GM21717 (cell line): ENCODE results near the gene GRIFIN.

Source experiments
- ATAC-seq: cut with Tn5 transposase; IDR thresholded peaks from one replicate; pipeline ENCODE4 v1.9.1; 2021; ENCODE audit warnings: mild to moderate bottlenecking, moderate library complexity; ENCODE audit not compliant: unreplicated experiment

GRIFIN gene

DNA sequence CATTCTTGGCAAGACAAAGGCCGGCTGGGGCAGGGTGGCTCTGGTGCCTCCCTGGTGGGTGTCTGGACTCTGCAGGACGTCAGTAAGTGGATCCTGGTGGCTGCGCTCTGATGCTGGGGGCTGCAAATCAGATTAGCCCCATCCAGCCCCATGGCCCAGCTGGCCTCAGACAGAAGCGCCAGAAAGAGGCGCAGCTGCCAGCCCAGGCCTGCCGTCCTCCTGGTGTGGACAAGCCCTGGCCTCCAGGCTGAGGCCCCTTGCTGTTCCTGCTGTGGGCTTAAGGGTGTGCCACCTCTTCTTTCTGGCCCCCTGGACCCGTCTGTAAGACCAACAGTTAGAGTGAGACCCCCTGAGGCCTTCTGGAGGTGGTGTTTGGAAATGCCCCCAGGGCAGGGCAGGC, 37.5 kb upstream of the GRIFIN start:
- no peak for ATAC-seq

DNA sequence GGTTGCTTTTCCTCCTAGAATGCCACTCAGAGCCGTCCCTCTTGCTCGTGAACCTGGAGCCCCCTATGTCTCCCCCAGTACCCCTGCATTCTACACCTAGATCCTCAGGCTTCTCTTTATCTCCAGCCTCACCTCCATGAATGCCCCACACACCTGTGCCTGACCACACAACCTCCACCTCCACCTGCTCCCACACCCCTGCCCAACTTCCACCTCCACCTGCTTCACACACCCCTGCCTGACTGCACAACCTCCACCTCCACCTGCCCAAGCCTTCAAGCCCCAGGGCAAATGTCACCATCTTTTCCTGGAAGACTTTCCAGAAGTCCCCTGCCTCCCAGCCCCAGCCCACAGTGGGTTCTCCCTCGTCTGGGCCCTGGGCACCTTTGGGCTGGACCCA, 36.5 kb upstream of the GRIFIN start:
- ATAC-seq, result no peak

DNA sequence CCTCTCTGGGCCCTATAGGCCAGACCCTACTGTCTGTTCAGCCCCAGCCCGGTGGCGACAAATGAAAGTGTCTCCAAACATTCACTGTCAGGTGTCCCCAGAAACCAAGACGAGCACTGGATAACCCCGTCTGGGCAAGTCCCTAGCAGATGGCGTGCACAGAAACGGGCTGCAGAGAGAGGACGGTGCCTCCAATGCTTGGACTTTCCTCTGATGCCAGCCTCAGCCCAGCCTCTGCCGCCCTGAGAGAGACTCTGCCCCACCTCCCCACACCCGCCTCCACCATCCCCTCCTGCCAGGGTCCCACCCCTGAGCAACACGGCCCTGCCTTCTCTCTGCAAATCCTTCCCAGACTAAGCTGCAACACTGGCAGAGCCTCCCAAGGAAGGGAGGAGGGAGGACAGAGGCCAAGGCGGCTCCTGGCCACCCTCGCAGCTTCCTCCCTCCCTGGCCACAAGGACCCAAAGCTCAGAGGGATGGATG, 36.0 kb upstream of the GRIFIN start:
- no peak for ATAC-seq

DNA sequence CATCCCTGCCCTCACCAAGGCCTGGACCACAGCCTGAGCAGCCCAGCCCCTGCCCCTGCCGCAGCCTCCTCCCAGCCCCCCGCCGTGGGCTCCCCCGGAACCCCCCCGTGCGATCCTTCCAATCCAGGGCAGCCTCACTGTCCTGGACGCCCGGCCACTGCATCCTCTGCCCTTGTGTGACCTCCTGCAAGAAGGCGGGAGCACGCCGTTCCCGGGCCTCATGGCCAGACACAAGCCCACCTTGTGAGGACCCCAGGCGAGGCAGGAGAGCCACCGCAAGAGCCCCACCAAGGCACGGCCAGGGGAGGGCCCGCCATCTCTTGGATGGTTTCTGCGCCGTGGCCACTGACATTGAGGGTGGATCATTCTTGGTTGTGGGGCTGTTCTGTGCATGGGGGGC, 35.6 kb upstream of the GRIFIN start:
- no peak for ATAC-seq

DNA sequence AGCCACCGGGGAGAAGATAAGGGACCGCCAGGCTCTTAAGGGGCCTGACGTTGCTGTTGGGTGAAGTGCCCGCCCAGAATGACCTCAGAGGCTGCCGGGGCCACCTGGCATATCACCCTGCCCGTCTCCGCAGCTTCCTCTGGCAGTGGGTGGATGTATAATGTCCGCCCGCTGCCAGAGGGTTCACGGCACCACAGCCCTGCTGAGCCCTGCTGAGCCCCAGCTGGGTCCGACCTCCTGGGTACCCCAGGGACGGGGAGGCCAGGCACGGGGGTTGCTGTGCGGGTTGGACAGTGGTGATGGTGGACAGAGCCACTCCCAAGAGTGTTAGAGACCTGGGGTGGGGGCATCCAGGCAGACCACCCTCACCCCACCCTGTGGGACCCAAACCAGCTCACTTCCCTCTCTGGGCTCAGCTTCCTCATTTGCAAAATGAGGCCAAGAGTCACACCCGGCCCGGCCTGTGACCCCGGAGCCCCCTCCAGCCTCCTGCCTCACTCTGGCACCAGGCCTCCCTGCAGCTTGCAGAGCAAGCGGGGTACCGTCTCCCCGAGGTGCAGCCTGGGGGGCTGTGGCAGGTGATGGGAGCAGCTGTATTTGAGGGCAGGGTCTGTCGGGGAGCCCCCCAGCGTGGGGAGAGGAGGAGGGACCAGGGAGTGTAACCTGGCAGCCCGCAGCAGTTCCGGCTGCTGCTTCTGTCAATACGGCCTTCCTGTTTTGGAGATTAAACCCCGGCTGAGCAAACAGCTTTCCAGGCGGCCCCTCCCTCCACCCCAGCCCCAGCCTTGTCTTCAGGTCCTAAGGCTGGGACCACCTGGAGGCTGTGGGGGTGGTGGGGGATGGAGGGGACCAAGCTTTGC, 34.9 kb upstream of the GRIFIN start:
- ATAC-seq, result no peak

DNA sequence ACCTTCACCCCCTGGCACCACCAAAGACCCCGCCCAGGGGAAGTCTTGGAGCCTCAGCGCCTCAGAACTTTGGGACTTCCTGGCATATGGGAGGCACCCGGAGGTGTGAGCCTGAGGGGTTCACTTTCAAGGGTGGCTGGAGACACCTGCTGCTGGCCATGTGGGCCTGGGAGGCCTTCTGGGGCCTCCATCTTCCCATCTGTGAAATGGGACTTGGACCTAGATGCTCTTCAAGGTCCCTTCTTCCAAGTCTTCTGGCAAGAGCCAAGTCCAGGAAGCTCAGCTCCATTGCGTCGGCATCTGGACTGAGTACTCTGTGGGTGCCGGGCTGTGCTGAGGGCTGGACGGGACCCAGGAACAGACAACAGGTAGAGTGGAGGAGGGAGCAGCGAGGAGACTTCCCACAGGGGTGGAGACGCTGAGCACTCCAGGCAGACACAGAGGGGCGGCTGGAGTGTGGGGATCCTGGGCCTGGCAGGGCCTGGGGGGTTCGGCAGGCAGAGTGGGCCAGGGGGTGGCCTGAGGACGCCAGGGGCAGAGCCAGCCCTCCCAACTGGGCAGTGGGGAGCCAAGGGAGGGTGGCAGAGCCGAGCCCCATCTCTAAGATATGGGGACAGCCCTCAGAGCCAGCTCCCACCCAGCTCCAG, 34.1 kb upstream of the GRIFIN start:
- no peak for ATAC-seq

DNA sequence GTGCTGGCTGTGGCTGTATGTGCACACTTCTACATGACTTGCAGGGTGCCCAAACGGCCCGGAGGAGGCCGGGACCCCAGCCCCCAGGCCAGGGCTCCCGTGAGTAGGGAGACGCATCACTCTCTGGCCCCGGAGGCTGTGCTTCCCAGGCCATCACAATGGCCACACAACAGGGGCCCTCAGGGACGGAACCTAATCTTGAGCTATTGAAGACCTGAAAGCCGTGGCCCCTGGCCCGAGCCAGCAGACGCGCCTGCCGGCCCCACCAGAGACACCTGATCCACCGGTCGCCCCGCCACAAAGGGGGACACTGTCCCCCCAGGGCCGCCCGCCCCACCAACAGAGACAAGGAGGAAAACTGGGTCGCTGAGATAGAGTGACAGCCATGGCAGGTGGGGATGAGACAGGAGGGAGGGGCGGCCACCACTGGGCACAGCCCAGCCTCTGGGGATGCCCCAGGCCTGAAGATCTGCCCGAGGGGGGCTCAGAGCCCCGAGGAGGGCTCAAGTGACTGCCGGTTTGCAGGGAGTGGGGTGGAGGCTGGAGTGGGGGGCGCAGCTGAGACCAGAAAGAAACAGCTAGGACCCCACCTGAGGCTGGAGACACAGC, 33.2 kb upstream of the GRIFIN start:
- ATAC-seq, result no peak

DNA sequence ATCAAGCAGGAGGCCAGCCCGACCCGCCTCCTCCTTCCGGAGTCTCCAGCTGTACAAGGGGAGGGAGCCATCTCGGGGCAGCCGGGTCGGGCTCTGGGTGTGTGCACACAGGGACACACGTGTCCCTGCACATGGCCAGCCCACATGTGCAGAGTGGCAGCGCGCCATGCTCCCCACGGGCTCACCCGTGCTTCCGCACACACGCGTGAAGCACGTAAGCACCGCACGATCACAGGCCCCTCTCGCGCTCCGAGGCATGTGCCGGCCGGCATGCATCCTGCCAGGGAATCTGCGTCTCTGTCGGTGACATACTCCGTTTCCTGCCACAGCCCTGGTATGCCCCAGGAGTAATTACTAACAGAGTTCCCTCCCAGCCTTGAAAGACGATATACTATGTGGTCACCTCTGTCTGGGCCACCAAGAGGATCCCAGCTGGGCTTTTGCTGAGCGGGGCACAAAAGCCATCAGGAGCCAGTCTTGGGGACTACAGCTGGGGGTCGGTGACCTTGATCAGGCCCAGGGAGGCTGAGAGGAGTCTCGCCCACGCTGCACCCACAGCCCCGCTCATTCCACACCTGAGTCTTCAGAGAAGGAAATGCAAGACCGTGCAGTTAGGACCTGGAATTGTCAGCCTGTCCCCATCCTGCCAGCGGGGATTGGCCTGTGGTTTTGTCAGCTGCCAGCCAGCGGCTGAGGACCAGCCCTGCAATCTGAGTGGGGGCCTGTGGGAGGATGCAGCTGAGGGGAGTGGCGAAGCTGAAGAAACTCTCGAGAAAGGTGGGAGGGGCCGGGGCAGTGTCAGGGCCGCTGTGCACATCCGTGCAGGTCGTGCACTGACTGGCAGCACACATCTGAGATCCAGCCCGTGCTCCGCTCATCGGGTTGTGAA, 32.4 kb upstream of the GRIFIN start:
- no peak for ATAC-seq

DNA sequence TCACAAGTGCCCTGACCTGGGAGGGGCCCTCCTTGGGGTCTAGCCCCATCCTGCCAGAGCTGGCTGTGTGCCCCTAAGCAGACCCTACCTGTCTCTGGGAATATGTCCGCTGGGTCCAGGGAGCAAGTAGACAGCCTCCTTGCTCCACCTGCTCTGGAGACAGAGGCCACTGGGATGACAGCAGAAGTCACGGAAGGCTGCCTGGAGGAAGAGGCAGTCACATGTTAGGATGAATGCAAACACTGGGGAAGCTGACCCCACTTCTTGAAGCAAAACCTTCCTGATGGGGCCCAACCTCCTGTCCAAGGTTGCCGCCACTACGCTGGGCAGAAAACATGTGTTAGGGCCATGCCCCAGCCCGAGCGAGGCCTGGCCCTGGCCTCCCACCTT, 31.7 kb upstream of the GRIFIN start:
- no peak for ATAC-seq

DNA sequence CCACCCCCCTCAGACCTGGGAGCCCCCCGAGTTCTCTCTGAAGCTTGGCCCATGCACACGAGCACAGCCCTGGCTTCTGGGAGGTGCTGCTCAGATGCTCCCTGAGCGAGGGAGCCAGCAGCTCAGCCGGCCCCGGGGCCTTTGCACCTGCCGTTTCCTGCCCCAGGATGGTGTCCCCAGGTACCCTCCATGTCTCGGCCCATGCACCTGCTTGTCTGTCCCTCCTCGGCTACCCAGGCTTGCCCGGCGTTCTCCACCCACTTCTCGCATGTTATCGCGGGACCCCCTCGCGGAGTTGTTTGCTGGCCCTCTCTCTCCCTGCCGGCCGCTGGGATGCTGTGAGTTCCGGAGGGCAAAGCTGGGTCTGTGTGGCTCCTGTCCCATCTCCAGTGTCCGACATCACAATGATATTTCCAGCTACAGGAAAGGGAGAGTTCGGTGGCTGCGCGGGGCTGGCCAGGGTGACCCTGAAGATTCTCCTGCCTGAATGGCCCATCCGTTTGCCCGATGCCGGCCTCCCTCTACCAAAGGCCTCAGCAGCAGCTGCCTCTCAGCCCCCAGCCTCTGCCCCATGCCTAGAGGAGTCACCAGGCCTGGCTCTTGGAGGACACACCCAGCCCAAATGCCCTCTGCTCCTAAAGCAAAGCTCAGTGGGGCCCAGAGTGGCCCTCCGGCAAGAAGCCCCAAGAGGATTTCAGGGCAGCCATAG, 31.2 kb upstream of the GRIFIN start:
- no peak for ATAC-seq

DNA sequence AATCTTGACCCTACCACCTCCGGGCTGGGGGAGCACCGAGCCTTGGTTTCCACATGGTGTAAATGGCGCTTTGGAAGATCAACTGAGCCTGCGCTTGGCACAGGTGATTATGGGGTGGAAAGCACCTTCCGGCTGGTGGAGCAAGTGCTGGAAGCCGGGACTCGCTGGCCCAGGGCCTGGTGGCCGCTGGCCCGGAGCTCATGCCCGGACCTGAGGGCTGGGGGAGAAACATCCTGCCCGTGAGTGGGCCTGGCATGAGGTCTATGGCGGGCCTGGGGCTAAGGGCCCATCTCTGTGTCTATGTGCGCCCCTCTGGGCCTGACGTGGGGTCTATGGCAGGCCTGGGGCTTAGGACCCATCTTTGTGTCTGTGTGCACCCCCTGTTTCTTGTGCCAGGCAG, 29.2 kb upstream of the GRIFIN start:
- ATAC-seq, result no peak

DNA sequence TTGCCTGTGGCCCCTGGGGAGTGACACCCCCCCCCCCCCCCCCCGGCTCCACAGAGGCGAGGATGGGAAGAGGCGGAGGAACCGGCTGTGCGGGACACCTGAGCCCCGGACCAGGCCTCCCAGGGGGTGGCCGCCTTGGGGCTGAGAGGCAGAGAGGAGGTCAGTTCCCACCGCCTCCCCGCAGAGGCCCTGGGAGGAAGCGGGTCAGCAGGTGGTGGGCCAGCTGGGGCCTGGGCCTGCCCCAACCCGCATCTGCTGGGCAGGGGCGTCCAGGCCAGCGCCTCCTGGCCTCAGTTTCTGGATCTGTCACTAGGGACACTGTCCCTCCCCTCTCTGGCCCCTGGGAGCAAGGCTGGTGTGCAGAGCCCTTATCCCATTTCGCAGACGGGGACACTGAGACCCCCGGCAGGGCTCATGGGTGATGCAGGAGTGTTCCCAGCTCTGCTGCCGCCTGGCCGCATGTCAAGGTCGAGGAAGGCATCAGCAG, 28.7 kb upstream of the GRIFIN start:
- no peak for ATAC-seq

DNA sequence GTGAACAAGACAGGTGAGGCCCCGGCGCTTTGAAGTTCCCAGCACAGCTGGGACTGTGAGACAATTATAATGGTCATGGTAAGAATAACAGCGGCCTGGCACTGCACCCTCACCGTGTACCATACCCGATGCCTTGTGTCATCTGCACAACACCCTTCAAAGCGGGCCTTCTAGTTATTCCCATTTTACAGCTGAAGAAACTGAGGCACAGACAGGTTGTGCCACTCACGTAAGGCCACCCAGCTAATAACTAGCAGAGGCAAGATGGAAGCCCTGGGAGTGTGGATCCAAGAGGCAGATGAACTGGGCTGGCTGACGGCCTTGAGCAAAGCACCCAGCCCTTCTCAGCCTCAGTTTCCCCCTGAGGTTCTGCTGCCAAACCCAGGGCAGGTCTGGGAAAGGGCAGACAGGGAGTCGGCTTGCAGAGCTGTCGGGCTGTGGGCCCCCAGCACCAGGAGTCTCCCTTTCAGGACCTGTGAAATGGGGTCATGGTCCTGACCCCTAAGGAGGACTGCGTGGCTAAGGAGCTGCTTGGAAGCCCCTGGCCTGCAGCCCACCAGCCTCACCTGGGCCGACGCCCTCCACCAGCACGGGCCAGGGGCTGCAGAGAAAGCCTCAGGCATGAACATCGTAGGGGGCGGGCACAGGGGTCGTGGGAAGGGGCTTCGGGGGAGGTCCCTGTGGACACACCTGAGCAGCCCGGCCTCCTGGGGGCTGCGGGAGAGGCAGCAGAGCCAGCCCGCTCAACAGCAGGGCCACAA, 28.1 kb upstream of the GRIFIN start:
- no peak for ATAC-seq

DNA sequence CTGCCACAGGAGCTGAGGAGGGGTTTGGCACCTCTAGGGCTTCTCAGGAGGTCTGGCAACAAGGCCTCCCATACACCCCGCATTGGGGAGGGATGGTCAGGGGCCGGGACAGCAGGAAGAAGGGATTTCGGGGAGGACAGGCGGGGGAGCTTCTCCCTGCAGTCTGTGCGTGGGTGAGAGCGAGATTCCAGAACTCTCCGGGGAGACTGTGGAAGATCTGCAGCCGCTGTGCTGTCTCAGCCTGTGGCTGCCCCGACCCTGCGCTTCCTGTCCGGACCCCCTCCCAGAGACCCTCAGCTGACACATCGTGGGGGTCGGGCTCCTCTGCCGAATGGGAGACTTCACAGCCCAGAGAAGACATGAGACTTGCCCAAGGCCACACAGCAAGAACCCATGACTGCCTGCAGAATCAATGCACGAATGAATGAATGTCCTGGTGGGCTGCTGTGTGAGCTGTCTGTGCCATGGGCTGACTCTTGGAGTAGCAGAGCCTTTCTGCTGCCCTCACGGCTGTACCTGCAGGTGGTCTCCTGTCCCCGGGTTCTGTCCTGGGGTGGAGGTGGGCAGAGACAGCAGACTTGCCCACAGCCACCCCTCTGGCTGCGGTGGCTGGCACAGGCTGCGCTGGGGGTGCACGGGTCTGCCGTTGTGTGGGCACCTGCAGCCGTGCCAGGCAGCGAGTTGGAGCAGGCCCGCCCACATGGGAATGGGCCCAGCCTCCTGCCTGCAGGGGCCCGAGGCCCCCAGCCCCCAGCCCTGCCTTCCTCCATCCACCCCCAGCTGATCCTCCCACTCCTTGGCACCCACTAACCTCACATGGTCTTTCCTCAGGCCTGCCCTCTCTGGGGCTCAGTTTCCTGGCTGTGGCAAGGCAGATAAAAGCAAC, 27.1 kb upstream of the GRIFIN start:
- no peak for ATAC-seq

DNA sequence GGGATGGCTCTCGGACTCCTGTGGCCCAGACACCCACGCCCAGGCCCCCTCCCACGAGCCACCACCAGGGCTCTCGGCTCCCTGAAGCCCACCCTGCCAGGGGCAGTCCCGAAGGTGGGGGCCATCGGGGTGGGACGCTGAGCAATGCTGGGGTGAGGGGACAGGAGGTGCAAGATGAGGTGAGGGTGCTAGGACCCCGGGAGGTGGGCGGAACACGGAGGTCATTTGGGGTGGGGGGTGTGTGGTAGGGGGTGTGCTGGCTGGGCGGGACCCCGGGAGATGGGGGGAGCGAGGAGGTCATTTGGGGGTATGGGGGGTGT, 26.4 kb upstream of the GRIFIN start:
- no peak for ATAC-seq

DNA sequence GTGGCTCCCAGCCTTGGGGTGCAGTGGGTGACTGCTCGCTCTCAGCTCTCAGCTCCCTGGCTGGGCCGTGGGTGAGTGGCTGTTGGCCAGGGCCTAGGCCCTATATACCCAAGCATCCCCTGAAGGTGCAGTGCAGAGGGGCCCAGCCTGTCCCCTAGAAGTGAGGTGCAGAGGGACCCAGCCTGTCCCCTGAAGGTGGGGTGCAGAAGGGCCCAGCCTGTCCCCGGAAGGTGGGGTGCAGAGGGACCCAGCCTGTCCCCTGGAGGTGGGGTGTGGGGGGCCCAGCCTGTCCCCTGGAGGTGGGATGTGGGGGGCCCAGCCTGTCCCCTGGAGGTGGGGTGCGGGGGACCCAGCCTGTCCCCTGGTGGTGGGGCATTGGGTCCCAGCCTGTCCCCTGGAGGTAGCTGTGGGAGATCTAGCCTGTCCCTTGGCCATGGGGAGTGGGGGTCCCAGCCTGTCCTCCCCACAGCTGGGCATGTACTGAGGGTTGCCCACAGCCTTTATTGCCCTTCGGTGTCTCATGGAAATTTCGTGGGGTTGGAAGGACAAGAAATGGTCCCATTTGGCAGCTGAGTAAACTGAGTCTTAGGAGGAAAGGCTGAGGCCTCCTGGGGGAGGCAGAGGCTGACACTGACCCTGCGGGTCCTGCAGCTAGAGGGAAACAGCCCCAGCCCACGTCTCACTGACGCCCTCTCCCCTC, 25.9 kb upstream of the GRIFIN start:
- no peak for ATAC-seq

DNA sequence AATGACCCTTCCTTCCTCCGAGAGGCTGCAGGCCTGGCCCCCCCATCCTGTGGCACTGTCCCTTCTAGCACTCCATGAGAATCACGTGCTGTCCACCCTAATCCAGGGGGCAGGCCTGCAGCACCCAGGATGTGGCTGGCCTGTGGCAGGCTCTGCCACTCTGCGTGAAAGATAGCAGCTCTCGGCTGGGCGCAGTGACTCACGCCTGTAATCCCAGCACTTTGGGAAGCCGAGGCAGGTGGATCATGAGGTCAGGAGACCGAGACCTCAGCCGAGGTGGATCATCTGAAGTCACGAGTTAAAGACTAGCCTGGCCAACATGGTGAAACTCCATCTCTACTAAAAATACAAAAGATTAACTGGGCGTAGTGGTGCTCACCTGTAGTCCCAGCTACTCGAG, 24.5 kb upstream of the GRIFIN start:
- ATAC-seq, result no peak
